Parathyroid adenoma (tissue), 2 donors: Measurements from ENCODE around the gene MIER3.

Experiments used
- H2AFZ ChIP-seq: fragments of 300-600 bp; sonication (generic); one replicate; pipeline ENCODE4 v1.7.0; 2017; ENCODE audit warnings: antibody characterized with exemption, mild to moderate bottlenecking
- H3K27ac ChIP-seq: fragments of 300-600 bp; sonication (generic); one replicate; pipeline ENCODE4 v1.7.0; 2017
- H3K27me3 ChIP-seq: fragments of 300-600 bp; sonication (generic); one replicate; pipeline ENCODE4 v1.7.0; 2017; ENCODE audit warnings: low read length; ENCODE audit not compliant: control insufficient read depth, insufficient read depth
- H3K36me3 ChIP-seq: fragments of 300-600 bp; sonication (generic); one replicate; pipeline ENCODE4 v1.7.0; 2017; ENCODE audit warnings: low read length; ENCODE audit not compliant: control insufficient read depth, insufficient read depth
- H3K4me1 ChIP-seq: fragments of 300-600 bp; sonication (generic); one replicate; pipeline ENCODE4 v1.7.0; 2017; ENCODE audit warnings: control low read depth
- H3K4me2 ChIP-seq: fragments of 300-600 bp; sonication (generic); one replicate; pipeline ENCODE4 v1.7.0; 2017; ENCODE audit warnings: low read length
- H3K4me3 ChIP-seq: fragments of 300-600 bp; sonication (generic); one replicate; pipeline ENCODE4 v1.7.0; 2017; ENCODE audit warnings: low read depth, low read length
- H3K79me2 ChIP-seq: fragments of 300-600 bp; sonication (generic); one replicate; pipeline ENCODE4 v1.7.0; 2017; ENCODE audit warnings: control low read depth
- H3K9ac ChIP-seq: fragments of 300-600 bp; sonication (generic); one replicate; pipeline ENCODE4 v1.7.0; 2017; ENCODE audit warnings: mild to moderate bottlenecking
- H3K9me3 ChIP-seq: fragments of 300-600 bp; sonication (generic); one replicate; pipeline ENCODE4 v1.7.0; 2017; ENCODE audit warnings: low read length; ENCODE audit not compliant: control insufficient read depth
- TF ChIP-seq, protein P1 (sequence below): fragments of 300-600 bp; sonication (generic); IDR thresholded peaks from one replicate; pipeline ENCODE4 v1.7.0; 2017; ENCODE audit warnings: antibody characterized with exemption, mild to moderate bottlenecking
- donor health status: primary hyperparathyroidism.

The MIER3 gene

DNA sequence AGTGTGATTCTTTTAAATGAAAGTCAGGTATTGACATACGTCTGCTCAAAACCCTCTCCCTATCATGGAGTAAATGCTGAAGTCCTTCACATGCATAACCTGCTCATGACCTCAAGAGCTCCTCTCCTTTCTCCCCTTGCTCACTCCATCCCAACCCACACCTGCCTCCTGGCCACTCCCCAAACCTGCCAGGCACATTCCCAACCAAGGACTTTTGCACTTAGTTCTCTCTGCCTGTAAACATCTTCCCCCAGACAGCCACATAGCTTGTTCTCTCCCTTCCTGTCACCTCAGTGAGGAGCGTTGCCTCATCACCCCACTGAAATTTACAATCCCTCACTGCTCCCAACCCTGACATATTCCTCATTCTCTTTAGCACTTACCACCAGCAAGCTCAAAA lies 33.9 kb downstream of the MIER3 start:
- Histone ChIP-seq H3K9me3 (no peaks in the 10 kb centered on the region), H2AFZ (no peak overlapping the region), H3K36me3 (no peaks in the 10 kb centered on the region), H3K4me3 (no peak overlapping the region), H3K4me2 (no peak overlapping the region), H3K27me3 (no peaks in the 10 kb centered on the region), H3K9ac (no peak overlapping the region), H3K79me2 (no peaks in the 10 kb centered on the region), H3K27ac (no peak overlapping the region), H3K4me1 (no peaks in the 10 kb centered on the region)
- TF ChIP-seq, protein P1, sequence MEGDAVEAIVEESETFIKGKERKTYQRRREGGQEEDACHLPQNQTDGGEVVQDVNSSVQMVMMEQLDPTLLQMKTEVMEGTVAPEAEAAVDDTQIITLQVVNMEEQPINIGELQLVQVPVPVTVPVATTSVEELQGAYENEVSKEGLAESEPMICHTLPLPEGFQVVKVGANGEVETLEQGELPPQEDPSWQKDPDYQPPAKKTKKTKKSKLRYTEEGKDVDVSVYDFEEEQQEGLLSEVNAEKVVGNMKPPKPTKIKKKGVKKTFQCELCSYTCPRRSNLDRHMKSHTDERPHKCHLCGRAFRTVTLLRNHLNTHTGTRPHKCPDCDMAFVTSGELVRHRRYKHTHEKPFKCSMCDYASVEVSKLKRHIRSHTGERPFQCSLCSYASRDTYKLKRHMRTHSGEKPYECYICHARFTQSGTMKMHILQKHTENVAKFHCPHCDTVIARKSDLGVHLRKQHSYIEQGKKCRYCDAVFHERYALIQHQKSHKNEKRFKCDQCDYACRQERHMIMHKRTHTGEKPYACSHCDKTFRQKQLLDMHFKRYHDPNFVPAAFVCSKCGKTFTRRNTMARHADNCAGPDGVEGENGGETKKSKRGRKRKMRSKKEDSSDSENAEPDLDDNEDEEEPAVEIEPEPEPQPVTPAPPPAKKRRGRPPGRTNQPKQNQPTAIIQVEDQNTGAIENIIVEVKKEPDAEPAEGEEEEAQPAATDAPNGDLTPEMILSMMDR = no peak

DNA sequence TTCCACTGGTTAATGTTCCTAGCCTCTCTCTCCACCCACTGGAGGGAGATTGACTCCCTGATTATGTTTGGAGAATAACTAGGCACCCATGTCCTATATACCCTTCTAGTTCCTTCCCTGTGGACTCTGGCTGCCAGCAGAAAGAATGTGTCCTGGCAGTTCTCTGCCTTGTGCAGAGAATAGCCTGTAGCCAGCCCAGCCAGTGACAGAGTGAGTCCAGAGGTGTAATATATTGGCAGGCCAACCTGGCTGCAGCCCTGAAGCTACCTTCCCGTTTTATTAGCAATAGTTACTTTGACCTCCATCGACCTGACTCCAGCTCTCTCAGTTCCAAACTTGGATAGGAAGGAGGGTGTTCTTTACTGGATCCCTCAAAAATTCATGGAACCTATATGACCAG lies 34.4 kb downstream of the MIER3 start:
- Histone ChIP-seq H3K9me3 (no peaks in the 10 kb centered on the region), H3K79me2 (no peaks in the 10 kb centered on the region), H2AFZ (no peak overlapping the region), H3K4me3 (no peak overlapping the region), H3K9ac (no peak overlapping the region), H3K27me3 (no peaks in the 10 kb centered on the region), H3K4me2 (no peak overlapping the region), H3K27ac (no peak overlapping the region), H3K36me3 (no peaks in the 10 kb centered on the region), H3K4me1 (no peaks in the 10 kb centered on the region)
- TF ChIP-seq, protein P1 = no peak

DNA sequence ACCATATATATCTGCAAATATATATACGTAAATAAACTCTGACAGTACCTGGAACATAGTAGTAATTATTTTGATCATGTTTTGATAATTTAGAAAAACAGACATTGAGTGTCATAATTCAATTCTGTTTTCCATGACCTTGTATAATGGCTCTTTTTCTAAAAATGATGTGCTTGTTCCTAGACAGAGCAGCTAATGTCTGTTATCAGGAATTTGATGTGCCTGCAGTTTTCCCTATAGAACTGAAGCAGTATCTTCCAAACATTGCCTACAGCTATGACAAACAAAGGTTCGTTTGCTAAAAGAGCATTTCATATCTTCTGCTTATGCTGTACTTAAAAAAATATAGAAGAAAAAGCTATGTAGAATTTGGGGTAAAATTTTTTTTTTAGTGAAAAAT lies 37.2 kb downstream of the MIER3 start:
- H3K79me2 ChIP-seq = no peaks in the 10 kb centered on the region
- no peak overlapping the region for H3K4me2 ChIP-seq
- H3K4me3 ChIP-seq = no peak overlapping the region
- peaks cover 4% of the 10 kb centered on the region for H3K4me1 ChIP-seq
- H3K9ac ChIP-seq = no peak overlapping the region
- no peaks in the 10 kb centered on the region for H3K36me3 ChIP-seq
- H3K9me3 ChIP-seq = no peaks in the 10 kb centered on the region
- H3K27ac ChIP-seq = no peak overlapping the region
- TF ChIP-seq, protein P1 = no peak
- no peaks in the 10 kb centered on the region for H3K27me3 ChIP-seq
- no peak overlapping the region for H2AFZ ChIP-seq

DNA sequence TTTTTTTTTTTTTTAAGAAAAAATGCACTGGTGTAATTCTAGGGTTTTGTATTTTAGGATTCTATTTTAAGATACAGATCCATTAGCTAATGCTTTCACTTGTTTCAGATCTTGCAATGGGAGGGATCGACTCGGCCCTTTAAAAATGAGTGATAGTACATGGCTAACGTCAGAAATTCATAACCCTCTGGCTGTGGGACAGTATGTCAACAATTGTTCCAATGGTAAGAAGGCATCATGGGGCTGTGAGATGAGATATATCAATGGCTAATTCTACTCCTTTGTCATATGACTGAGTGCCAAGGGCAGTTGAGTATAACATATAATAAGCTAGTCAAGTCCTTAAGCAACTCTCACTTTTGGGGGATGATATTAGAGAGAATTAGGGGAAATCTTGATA lies 38.2 kb downstream of the MIER3 start:
- Histone ChIP-seq H2AFZ (no peak overlapping the region), H3K9me3 (no peaks in the 10 kb centered on the region), H3K27me3 (no peaks in the 10 kb centered on the region), H3K36me3 (no peaks in the 10 kb centered on the region), H3K9ac (no peak overlapping the region), H3K27ac (no peak overlapping the region), H3K4me3 (no peak overlapping the region), H3K79me2 (no peaks in the 10 kb centered on the region), H3K4me2 (no peak overlapping the region), H3K4me1 (peaks cover 4% of the 10 kb centered on the region)
- TF ChIP-seq, protein P1 = no peak

DNA sequence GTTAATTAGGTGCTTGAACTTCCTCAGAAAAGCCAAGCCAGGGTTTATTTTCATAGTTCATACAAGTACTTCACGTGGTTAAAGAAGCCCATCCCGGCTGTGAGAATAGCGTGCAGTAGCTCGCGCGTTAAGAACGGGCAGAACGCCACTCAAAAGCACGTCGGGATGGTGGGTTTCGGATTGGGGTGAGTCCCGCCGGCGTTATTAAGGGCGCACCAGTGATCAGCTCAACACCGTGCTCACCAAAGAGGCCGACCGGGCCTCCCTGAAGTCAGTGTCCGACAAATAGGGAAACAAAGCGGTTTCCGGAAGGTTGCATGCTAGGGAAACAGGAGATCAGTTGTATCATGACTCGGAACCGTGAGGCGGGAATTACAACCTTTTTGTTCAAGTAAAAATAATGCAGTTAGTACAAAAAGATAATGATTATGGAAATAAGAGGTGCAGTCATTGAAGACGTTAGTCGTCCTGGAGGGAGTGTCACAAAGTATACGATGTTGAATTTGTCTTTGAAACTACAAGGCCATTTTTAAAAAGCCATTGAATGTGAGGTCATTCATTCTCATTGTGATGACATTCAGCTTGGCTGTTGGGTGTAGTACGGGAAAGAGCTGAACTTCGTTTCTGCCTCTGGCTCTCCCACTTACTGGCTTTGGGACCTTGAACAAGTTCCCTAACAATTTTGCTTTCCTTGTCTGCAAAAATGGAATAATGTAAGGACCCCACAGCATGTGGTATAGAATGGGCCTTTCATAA lies 41.5 kb downstream of the MIER3 start:
- H3K9me3 ChIP-seq = no peaks in the 10 kb centered on the region
- peak overlapping the region; percentile 59 for H3K4me3 ChIP-seq
- TF ChIP-seq, protein P1 = no peak
- peak overlapping the region; percentile 16 for H3K9ac ChIP-seq
- no peaks in the 10 kb centered on the region for H3K27me3 ChIP-seq
- no peaks in the 10 kb centered on the region for H3K36me3 ChIP-seq
- peak overlapping the region; percentile 74 for H3K27ac ChIP-seq
- no peaks in the 10 kb centered on the region for H3K79me2 ChIP-seq
- H3K4me2 ChIP-seq = peak overlapping the region; percentile 77
- peak overlapping the region; percentile 94 for H2AFZ ChIP-seq
- peaks cover 4% of the 10 kb centered on the region for H3K4me1 ChIP-seq
